ENCODE measurements around the gene GRAMD2B.

DNA sequence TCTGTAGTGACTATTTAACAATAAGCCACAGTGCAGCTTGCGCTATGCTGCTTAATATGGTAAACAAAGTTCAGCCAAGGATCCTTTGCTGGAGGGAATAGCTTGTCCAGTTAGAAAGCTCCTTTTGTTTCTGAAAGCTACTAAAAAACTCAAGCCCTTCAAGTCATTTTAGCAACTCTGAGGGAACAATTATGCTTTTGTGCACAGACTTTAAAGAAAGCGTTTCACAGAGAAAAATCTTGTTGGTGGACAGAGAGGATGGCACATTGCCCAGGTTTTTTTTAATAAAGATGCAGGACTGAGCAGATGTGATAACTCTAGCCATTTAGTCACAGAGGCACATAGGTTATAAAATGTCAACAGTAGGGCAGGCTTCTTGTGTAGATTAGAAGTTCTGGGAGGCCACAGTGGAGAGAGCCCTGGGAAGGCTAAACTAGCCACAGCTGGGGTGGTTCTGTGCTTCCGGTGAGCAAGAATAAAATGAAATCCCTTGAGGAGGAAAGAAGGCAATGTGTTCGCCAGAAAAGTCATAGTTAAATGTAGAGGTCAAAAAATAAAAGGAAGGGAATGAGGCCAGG is 108.4 kb downstream of the GRAMD2B start:
- no peak for TF ChIP-seq POLR2A (IDR thresholded peaks at IDR 0.05)
- TF ChIP-seq CTCF (IDR thresholded peaks at IDR 0.05): no peak
